GM18520 (cell line): ENCODE data around the gene CNKSR3.

Experiments used
- ATAC-seq: cut with Tn5 transposase; IDR thresholded peaks from one replicate; pipeline ENCODE4 v1.9.1; 2021; ENCODE audit not compliant: unreplicated experiment

Gene CNKSR3

GRCh38 chr6:154458565-154459470 lies 51.7 kb downstream of the CNKSR3 start:
- ATAC-seq = no peak

GRCh38 chr6:154457881-154458284 lies 52.6 kb downstream of the CNKSR3 start:
- no peak for ATAC-seq

DNA sequence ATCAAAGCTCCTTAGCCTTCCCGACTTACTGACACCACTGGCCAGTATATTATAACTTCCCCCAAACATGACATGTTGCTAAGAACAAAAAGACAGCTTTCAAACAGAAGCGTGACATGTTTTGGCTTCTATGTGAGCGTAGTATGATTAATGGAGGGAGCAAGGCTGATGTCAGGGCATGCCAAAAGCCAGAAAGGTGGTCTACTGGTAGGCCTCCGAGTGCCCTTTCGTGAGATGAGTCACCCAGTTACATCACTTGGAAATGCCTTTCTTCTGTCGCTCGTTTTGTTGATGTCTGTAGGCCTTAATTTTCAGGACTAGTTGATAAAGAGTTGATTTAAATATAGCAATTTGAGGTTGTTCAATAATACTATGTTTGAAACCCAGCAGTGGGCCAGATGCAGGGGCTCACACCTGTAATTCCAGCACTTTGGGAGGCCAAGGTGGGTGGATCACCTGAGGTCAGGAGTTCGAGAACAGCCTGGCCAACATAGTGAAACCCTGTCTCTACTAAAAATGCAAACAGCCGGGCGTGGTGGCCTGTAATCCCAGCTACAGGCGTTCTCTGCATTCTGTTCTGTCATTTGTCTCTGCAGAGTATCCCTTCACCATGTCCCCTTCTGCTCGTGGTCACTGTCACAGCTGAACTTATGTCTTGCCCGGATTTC lies 53.3 kb downstream of the CNKSR3 start:
- no peak for ATAC-seq

- no peak for ATAC-seq
Observed at GRCh38 chr6:154453329-154453728, 57.2 kb downstream of the CNKSR3 start.

- no peak for ATAC-seq
Observed at GRCh38 chr6:154450498-154450897, 60.0 kb downstream of the CNKSR3 start.

GRCh38 chr6:154448448-154449096 lies 61.9 kb downstream of the CNKSR3 start:
- no peak for ATAC-seq

GRCh38 chr6:154447954-154448353 lies 62.5 kb downstream of the CNKSR3 start:
- ATAC-seq = no peak

GRCh38 chr6:154446984-154447383 lies 63.5 kb downstream of the CNKSR3 start:
- ATAC-seq = no peak

DNA sequence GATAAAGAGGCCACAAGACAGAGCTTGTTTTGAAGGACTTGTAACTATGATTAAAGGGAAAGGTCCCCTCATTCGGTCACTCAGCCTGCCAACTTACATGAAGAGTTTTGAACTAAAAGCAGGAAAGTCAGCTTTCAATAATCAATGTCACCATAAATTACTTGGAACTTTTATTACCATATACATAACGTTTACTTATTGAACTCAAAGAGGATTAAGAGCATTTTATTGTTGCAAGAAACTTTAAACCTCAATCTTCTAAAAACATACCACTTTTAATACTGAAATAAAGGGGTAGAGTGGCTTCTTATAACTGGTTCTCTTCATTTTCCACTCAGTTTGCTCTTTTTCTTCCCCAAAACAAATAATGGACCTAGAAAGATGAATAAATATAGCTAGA lies 65.1 kb downstream of the CNKSR3 start:
- no peak for ATAC-seq

DNA sequence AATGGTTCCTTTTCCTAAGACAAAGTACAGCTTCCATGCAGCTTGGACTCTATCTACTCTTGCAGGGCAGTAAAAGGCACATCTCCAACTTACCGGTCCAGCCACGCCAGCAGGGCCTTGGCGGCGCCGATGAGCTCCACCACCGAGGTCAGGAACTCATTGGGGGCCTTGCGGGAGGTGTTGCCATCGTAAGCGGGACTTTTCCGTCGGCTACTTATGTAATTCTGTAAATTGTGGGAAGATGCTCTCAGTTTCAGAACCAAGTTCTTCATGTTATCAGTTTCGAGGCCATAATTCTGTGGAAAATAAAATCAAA lies 68.5 kb downstream of the CNKSR3 start:
- no peak for ATAC-seq

DNA sequence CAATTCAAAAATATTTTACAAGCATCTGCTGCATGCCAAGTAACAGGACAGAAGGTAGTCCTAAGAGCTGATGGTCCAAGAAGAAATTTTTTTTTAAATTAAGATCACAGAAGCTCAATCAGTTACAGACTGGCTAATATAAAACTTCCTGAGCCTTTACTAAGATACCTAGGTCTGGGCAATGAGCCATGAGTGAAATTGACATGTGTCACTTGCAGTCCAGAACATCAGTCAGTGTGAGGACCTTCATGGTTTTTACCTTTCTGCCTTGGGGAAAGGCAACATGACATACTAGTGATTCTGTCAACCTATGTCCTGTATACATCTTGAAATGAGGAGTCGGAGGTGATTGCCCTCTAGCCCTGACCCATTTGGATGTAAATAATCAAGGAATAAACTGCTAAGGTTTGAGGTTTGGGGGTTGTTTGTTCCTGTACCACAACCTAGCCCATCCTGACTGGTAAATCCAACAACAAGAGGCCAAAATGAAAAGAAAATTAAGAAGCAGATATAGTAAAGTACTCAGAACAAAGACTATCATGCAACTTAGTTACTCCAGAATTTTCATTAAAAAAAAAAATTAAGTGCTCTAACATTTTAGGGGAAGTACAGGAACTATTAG lies 70.0 kb downstream of the CNKSR3 start:
- ATAC-seq = no peak

DNA sequence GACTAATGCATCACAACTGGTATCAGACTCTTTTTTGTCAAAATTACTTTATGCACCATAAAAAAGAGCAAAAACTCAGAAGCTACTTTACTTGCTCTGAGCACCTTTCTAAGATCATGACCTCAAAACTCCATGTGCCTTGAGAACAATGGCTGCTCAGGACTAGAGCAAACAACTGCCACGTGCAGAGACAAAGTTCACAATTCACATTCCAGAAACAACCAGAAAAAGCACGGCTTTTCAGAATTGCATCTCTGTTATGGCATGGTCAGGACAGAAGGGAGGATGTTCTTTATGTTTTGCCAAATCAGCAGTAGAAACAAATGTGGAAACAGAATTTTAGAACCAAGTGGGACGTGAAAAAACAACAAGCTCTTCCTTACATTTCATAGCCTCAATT lies 70.5 kb downstream of the CNKSR3 start:
- ATAC-seq = no peak

DNA sequence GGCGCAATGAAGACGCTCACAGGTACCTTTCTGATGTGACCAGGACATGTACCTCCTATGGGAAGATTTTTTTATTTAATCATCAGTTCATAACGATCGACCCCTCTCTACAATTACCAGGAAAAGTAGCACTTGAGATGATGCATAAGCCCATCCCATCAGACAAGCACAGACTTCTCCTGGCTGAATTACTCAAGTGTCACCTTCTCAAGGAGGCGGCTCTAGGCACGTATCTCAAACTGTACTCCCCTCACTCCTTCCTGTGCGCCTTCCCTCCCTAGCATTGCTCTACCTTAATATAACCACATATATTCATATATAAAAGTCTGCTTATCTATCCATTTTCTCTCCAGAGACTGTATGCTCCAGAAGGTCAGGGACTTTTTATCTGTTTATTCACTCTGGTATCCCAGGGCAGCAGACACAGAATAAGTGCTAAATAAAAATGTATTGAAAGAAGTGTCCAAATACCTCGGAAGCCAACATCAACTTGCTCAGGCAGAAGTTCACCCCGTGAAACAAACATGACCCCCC lies 71.5 kb downstream of the CNKSR3 start:
- ATAC-seq = no peak

DNA sequence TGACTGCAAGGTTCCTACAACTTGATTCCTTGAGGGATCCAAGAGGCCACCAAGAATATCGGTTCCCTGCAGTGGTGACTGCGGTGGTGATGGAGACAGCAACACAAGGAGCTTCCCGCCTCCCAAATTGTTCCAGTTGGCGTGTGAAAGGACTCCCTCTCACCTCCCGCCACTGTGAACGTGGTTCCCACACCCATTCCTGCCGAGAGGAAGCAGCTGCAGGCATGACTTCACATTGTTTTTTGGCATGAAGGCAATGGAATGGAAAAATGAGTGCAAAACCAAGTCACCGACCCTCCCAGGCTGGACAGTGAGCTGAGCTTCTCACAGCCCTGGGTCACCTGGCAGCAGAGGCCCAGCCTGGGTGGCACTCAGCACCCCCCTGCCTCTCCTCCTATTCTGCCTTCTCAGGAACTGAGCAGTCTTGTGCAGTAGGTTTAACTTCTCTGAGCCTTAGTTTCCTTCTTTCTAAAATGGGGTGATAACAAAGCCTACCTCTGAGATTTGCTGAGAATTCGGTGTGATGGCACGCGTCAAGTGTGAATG lies 75.0 kb downstream of the CNKSR3 start:
- ATAC-seq = no peak

DNA sequence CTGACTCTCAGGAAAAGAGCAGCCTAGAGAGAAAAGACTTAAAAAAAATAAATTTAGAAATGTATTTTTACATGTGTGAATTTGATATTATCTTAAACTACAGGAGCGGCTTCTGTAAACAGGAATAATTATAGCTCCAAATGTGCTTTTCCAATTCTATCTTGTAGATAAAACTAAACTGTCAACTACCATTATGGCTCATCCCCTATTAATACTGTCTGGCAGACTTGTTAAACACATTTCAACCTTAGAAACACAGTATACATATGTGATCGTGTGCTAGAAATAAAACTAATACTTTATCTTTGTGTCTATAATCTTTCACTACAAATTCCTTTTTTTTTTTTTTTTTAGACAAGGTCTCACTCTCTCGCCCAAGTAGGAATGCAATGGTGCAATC lies 75.8 kb downstream of the CNKSR3 start:
- ATAC-seq = no peak

- ATAC-seq = no peak
Observed at GRCh38 chr6:154433477-154434241, 76.8 kb downstream of the CNKSR3 start.

DNA sequence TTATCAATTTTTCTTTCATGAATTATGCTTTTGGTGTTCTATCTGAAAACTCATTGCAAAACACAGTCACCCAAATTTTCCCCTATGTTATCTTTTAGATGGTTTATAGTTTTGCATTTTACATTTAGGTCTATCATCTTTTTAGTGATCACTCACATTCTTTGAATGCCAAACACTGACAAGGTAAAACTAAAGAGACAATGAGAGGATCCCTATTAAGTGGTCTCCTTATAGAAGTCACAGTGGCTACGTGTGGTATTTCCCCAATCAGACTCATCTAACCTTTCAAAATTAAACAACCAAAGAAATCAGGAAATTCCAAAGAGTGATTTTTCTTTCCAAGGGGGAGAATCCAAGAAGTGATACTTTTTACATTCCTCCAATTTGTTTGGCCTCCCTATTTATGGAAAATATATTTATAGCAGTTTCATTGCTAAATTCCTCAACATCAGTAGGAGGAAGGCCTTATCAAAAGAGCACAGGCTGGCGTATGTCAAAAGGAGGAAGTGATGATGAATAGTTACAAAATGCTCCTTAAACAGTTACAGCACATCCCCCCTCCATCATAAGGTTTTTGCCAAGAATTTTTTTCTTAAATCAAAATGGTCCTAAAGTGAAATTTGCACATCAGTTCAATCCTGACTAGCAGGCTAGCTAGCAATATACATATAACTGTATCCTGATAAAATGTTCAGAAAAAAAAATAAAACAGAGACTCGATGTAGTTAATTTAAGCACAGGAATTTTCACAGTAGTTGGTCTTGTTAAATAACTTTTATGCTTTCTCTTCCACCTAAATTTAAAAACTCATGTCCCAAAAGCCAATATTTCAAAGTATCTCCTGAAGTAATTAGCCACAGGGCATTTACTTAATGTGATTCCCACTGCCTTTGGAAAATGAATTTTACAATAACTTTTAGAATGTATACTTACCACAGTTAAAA lies 77.7 kb downstream of the CNKSR3 start:
- ATAC-seq = no peak

GRCh38 chr6:154430481-154430919 lies 80.0 kb downstream of the CNKSR3 start:
- ATAC-seq = no peak

DNA sequence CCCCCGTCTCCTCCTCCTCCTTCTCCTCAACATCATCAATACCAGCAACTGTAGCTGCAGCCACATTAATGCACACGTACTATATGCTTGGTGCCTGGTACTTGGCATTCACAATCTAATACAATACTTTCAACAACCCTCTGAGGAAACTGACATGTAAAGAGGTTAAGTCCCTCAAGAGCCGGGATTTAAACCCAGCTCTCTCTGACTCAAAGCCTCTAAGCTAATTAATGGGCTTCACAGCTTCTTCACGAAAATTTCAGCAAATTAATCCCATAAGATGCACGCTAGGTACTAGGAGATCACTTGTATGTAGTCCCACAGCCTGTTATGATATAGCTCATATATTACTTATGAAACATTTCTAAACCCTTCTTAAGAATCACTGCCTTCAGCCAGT lies 80.8 kb downstream of the CNKSR3 start:
- ATAC-seq = no peak
